UCSD-AML1 (cell line): ENCODE data around the gene POU6F2.
"Not testable (repeated sequence)": the region's sequence is repeated elsewhere in the genome, so short reads cannot be mapped to it uniquely, and the experiment has no call there.

Source experiments
- DNase-seq: peaks from one replicate; lab custom pipeline; 2025; ENCODE audit not compliant: unreplicated experiment; lab: John Stamatoyannopoulos, UW

POU6F2 gene

GRCh38 chr7:39300276-39300675, 322.6 kb downstream of the POU6F2 start:
- DNase-seq: no peak

- no peak for DNase-seq
Observed at GRCh38 chr7:39301543-39301942, 323.8 kb downstream of the POU6F2 start.

- no peak for DNase-seq
Observed at GRCh38 chr7:39304178-39304577, 326.5 kb downstream of the POU6F2 start.

DNA sequence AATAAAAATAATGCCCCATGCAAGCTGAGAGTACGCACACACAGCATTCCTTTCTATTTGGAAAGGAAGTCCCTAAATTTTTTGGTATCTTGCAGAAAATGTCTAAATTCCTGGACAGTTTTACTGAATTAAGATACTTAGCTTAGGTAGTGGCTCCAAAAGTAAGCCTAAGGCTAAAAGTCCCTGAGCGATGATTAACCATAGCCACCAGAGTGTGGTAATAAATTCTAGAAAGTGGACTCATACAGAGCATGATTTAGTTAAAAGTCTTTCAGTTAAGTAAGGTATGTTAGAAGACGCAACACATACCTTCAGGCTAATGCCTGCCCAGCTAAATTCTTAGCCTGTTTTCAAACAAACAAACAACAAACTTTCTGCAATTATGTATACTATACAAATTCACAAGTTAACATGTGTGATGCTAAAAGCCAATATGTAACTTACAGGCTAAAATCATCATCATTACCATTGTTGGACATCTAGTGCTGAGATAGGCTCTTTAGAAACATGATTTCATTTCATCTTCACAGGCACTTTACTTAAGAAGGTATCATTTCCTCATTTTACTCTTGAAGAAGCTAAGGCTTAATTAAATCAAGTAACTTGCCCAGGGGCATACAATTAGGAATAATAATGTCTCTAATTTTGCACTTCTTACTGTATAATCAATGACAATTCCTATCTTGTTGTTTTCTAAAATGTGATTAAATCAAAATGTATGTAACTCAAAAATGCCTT, 327.1 kb downstream of the POU6F2 start:
- no peak for DNase-seq

GRCh38 chr7:39306016-39306570, 328.4 kb downstream of the POU6F2 start:
- no peak for DNase-seq

GRCh38 chr7:39310699-39311098, 333.0 kb downstream of the POU6F2 start:
- no peak for DNase-seq

- no peak for DNase-seq
Observed at GRCh38 chr7:39312254-39312989, 334.7 kb downstream of the POU6F2 start.

GRCh38 chr7:39313376-39313775, 335.7 kb downstream of the POU6F2 start:
- DNase-seq: no peak

DNA sequence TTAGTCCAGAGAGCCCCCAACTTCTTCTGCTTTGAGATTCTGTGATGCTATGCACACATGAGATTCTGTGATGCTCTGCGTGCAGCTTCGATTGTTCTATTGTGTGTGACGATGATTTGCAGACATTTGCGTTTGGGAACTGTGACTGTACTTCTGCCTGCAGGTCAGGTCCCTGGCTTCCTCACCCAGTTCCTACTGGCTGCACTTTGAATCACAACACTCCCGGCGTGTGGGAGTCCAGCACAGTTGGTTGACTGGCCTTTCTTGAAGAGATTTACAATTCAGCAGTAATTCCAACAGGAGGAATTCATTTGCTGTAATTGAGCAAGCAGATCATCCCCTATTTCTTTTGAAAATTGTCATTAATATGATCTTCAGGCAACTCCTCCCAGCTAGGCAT, 336.3 kb downstream of the POU6F2 start:
- DNase-seq: no peak

DNA sequence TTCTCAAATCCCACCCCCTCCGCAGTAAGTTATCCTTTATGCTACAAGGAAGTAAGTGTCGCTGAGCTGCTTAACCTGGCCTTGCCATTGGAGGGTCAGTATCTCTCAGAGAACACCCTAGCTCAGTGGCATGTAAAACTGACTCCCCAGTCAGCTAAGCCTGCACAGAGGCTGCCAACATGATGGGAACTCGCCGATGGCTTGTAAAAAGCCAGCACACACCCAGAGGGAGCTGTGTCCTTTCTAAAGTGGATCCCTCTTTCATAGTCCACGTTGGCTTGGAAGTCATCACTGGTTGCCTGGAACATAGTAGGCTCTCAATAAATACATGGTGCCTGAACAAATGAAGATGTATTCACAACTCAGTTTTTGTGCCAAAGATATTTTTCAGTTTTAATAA, 339.4 kb downstream of the POU6F2 start:
- no peak for DNase-seq

- no peak for DNase-seq
Observed at GRCh38 chr7:39317896-39318295, 340.2 kb downstream of the POU6F2 start.

- DNase-seq: no peak
Observed at GRCh38 chr7:39321245-39321644, 343.5 kb downstream of the POU6F2 start.

- DNase-seq: no peak
Observed at GRCh38 chr7:39321909-39322498, 344.3 kb downstream of the POU6F2 start.

DNA sequence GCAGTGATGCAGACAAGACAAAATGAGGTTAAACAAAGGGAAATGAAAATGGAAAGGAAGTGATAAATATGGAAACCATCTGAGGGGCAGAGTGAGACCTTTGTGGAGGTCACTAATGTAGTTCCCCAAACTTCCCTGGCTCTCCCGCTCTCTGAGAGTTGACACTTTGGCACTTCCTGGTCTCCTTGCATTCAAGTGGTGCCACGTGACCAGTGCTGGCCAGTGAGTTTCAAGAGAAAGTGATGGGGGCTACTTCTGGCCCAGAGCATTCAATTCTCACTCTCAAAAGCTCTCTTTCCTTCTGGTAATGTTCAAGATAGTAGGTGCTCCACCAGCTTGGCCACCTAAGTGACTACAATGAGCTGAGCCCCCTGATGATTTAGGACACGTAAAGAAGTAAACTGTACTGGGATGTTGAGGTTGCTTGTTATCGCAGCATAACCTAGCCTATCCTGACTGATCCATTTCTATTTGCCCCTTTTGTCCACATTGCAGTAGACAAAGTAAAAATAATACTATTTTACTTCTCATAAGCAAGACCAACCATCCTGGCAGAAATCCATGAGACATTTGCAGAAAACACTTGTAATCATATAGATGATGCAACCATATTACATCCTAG, 346.5 kb downstream of the POU6F2 start:
- DNase-seq: no peak

- not testable (repeated sequence) for DNase-seq
Observed at GRCh38 chr7:39331607-39332006, 353.9 kb downstream of the POU6F2 start.

DNA sequence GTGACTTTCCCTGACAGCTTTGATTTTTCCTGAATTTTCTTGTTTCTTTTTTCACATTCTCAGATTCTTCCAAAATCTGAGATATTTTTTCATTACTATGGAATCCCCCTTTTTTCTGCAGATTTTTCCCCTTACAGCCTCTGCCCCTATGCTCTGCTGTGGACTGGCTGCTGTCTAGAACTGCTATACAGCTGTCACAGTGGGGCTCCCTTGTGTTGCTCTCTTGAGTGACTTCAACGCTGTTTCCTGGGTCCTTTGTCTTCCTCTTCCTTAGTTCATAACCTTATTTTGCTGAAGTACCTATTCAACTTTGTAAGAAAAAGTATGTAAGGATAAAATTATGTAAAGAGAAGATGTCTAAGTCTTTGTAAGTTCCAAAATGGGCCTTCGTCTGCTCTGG, 354.4 kb downstream of the POU6F2 start:
- DNase-seq: no peak

- no peak for DNase-seq
Observed at GRCh38 chr7:39333701-39334100, 356.0 kb downstream of the POU6F2 start.

DNA sequence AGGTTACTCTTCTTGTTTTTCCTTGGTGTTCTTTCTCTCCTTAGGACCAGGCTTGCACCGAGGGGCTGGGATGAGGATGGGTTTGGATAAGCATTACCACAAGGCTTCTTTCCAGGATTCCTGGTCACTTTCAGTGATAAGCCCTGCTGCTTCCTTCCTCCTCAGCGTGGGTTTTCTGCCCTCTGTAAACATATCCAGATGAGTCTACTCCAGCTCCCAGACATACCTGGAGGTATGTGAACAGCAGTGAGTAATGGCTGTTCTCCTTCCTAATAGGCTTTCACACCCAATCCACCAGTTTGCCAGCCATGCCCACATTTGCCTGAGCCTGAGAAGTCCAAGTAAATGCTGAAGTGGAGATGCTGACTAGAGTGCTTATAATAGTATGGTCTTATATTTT, 358.7 kb downstream of the POU6F2 start:
- no peak for DNase-seq

- DNase-seq: no peak
Observed at GRCh38 chr7:39338716-39339115, 361.0 kb downstream of the POU6F2 start.

- DNase-seq: no peak
Observed at GRCh38 chr7:39339591-39339990, 361.9 kb downstream of the POU6F2 start.

GRCh38 chr7:39341083-39341482, 363.4 kb downstream of the POU6F2 start:
- no peak for DNase-seq
